ENCODE measurements around the gene TGM1. TPM values are rescaled to one million over a fixed set of nuclear protein-coding genes. Genes with fewer than 3 reads are reported as not detected.

TGM1 gene
- total and polyA plus RNA-seq, 10 of the 15 experiments (the other 5 are each of a cell fraction or from before 2014, with no cell fraction given): 0.05 to 5.9 (median 1.8) TPM

DNA sequence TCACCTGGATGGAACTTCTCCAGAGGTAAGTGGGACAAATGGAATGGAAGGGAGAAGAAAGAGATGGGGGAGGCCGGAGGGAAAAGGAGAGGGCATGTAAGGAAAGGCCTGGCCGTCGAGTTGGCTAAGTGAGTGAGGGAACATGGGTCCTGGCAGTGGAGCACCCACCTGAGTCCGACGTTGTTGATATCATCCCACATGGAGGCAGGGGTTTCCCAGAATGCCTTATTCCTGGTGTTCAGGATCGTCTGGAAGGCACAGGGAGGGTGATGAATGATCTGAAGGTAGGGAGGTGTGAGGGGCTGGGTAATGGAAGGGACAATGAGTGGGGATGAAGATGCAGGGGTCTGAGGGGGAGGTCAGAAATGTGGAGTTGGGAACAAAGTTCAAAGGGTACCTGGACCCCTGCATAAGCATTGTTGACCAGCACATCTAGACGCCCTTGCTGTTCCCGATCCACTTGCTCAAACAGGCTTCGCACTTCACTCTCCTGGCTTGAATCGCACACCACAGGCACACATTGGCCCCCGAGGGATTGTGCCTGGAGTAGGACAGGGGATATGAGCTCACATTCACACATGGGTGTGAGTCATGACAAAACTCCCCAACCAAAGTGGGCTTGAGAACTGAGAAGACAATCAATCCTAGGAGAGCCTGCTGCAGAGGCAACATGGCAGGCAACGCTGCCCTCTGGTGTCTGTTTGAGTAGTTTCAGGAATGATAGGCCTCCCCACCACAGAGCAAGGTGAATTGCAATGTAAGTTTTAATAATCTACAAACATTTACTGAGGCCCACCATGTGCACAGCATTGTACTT lies 33.6 kb upstream of the TGM1 start (continued):
- TF ChIP-seq IKZF1 (conservative IDR thresholded peaks at IDR 0.05): peak; percentile 83
- no peak for TF ChIP-seq MYC (IDR thresholded peaks at IDR 0.05; ENCODE audit: insufficient read depth, insufficient read length, insufficient replicate concordance, low read length, severe bottlenecking)
- TF ChIP-seq IRF5 (IDR thresholded peaks at IDR 0.05; ENCODE audit: borderline replicate concordance): no peak
- no peak for TF ChIP-seq STAT1 (conservative IDR thresholded peaks at IDR 0.05)
- 0 out of 2 replicates have a peak, but pooled peaks have one; percentile 22 for TF ChIP-seq ATF2 (IDR thresholded peaks at IDR 0.05; ENCODE audit: low read length)
- TF ChIP-seq SUZ12 (IDR thresholded peaks at IDR 0.05; ENCODE audit: unreplicated experiment): no peak
- no peak for TF ChIP-seq HDAC2 (IDR thresholded peaks at IDR 0.05)
- TF ChIP-seq, protein P1, sequence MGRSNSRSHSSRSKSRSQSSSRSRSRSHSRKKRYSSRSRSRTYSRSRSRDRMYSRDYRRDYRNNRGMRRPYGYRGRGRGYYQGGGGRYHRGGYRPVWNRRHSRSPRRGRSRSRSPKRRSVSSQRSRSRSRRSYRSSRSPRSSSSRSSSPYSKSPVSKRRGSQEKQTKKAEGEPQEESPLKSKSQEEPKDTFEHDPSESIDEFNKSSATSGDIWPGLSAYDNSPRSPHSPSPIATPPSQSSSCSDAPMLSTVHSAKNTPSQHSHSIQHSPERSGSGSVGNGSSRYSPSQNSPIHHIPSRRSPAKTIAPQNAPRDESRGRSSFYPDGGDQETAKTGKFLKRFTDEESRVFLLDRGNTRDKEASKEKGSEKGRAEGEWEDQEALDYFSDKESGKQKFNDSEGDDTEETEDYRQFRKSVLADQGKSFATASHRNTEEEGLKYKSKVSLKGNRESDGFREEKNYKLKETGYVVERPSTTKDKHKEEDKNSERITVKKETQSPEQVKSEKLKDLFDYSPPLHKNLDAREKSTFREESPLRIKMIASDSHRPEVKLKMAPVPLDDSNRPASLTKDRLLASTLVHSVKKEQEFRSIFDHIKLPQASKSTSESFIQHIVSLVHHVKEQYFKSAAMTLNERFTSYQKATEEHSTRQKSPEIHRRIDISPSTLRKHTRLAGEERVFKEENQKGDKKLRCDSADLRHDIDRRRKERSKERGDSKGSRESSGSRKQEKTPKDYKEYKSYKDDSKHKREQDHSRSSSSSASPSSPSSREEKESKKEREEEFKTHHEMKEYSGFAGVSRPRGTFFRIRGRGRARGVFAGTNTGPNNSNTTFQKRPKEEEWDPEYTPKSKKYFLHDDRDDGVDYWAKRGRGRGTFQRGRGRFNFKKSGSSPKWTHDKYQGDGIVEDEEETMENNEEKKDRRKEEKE (IDR thresholded peaks at IDR 0.05): no peak
- TF ChIP-seq BRCA1 (IDR thresholded peaks at IDR 0.05; ENCODE audit: low read depth, low read length): no peak
- TF ChIP-seq TCF7 (IDR thresholded peaks at IDR 0.05; ENCODE audit: borderline replicate concordance): no peak
- TF ChIP-seq, protein P2, sequence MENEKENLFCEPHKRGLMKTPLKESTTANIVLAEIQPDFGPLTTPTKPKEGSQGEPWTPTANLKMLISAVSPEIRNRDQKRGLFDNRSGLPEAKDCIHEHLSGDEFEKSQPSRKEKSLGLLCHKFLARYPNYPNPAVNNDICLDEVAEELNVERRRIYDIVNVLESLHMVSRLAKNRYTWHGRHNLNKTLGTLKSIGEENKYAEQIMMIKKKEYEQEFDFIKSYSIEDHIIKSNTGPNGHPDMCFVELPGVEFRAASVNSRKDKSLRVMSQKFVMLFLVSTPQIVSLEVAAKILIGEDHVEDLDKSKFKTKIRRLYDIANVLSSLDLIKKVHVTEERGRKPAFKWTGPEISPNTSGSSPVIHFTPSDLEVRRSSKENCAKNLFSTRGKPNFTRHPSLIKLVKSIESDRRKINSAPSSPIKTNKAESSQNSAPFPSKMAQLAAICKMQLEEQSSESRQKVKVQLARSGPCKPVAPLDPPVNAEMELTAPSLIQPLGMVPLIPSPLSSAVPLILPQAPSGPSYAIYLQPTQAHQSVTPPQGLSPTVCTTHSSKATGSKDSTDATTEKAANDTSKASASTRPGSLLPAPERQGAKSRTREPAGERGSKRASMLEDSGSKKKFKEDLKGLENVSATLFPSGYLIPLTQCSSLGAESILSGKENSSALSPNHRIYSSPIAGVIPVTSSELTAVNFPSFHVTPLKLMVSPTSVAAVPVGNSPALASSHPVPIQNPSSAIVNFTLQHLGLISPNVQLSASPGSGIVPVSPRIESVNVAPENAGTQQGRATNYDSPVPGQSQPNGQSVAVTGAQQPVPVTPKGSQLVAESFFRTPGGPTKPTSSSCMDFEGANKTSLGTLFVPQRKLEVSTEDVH (IDR thresholded peaks at IDR 0.05; ENCODE audit: low read depth, partially characterized antibody): no peak
- TF ChIP-seq MTA2 (IDR thresholded peaks at IDR 0.05; ENCODE audit: low read depth): 0 out of 2 replicates have a peak, but pooled peaks have one; percentile 33
- TF ChIP-seq SMC3 (IDR thresholded peaks at IDR 0.05; ENCODE audit: borderline replicate concordance, low read length): peak; percentile 99
- TF ChIP-seq JUND (IDR thresholded peaks at IDR 0.05; ENCODE audit: low read depth, low read length): 0 out of 2 replicates have a peak, but pooled peaks have one; percentile 33
- no peak for TF ChIP-seq EP300 (IDR thresholded peaks at IDR 0.05; ENCODE audit: borderline replicate concordance in 1 of 2, control insufficient read depth in 1 of 2, low read depth in 2 of 2, low read length in 2 of 2)
- TF ChIP-seq POLR2AphosphoS5 (IDR thresholded peaks at IDR 0.05; ENCODE audit: low read length): no peak
